HS-27A (cell line): ENCODE measurements around the gene ECSCR.
"Not testable (repeated sequence)": the region's sequence is repeated elsewhere in the genome, so short reads cannot be mapped to it uniquely, and the experiment has no call there.

Experiments used
- DNase-seq: peaks from one replicate; pipeline ENCODE4 v3.0.0-alpha.2; 2012; ENCODE audit warnings: low read depth, missing footprints

Gene ECSCR

GRCh38 chr5:139462586-139463276 is at the start of gene ECSCR:
Gene ECSCR (minus strand): TSS chr5:139462743. CDS start chr5:139462670, 73 bp downstream.
- no peak for DNase-seq

DNA sequence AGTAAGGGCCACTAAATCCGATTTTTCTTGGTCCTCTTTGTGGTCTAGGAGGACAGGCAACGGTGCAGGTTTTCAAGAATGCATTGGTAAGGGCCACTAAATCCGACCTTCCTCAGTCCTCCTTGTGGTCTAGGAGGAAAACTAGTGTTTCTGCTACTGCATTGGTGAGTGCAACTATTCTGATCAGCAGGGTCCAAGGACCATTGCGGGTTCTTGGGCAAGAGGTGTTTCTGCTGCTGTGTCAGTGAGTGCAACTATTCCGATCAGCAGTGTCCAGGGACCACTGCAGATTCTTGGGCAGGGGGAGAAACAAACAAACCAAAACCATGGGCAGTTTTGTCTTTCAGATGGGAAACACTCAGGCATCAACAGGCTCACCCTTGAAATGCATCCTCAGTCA is 42.2 kb upstream of the ECSCR start:
- not testable (repeated sequence) for DNase-seq

- not testable (repeated sequence) for DNase-seq
Measured at GRCh38 chr5:139503879-139504278, 41.3 kb upstream of the ECSCR start.

DNA sequence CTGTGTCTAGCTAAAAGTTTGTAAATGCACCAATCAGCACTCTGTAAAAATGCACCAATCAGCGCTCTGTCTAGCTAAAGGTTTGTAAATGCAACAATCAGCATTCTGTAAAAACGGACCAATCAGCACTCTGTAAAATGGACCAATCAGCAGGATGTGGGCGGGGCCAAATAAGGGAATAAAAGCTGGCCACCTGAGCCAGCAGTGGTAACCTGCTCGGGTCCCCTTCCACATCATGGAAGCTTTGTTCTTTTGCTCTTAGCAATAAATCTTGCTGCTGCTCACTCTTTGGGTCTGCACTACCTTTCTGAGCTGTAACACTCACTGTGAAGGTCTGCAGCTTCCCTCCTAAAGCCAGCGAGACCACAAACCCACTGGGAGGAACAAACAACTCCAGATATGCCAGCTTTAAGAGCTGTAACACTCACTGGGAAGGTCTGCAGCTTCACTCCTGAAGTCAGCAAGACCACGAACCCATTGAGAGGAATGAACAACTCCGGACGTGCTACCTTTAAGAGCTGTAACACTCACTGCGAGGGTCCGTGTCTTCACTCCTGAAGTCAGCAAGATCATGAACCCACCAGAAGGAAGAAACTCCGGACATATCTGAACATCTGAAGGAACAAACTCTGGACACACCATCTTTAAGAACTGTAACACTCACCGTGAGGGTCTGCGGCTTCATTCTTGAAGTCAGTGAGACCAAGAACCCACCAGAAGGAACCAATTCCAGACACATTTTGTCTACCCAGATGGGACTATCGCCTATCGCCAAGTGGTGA is 40.7 kb upstream of the ECSCR start:
- DNase-seq = not testable (repeated sequence)

- no peak for DNase-seq
Measured at GRCh38 chr5:139501381-139501780, 38.8 kb upstream of the ECSCR start.

- DNase-seq = no peak
Measured at GRCh38 chr5:139495638-139496435, 33.3 kb upstream of the ECSCR start.

DNA sequence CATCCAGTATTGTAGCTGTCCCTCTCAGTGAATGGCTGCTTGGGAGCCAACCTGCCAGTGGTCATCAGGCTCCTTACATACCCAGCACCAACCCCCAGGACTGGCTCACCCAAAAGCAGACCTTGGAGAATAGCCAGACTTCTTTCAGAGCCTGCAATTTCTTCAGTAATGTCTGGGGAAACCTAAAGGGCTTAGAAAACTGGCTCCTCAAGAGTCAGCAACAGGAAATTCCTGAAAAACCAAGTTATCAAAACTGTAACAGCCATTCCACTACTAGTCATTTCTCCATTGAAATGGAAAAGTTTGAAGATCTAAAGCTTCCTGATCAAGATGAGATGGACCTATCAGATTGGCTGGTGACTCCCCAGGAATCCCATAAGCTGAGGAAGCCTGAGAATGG is 32.3 kb upstream of the ECSCR start:
- DNase-seq = no peak

DNA sequence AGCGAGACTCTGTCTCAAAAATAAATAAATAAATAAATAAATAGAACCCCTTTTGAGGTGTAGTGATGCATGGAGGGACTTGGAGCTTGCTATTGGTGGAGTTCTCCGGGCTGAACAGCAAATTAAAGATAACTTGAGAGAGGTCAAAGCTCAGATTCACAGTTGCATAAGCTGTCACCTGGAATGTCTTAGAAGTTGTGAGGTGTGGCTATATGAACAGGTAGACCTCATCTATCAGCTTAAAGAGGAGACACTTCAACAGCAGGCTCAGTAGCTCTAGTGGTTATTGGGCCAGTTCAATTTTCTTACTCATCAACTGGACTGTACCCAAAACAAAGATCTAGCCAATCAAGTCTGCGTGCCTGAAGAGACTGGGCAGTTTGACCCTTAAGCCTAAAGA is 31.7 kb upstream of the ECSCR start:
- DNase-seq = no peak

GRCh38 chr5:139492700-139493192 is 30.2 kb upstream of the ECSCR start:
- DNase-seq = no peak

GRCh38 chr5:139488260-139488659 is 25.7 kb upstream of the ECSCR start:
- DNase-seq = no peak

- no peak for DNase-seq
Measured at GRCh38 chr5:139486201-139486600, 23.7 kb upstream of the ECSCR start.

- DNase-seq = not testable (repeated sequence)
Measured at GRCh38 chr5:139482890-139483208, 20.3 kb upstream of the ECSCR start.

- DNase-seq = peak; percentile 77
Measured at GRCh38 chr5:139482050-139482889, 19.7 kb upstream of the ECSCR start, which contains the start of gene STING1. Gene STING1 (minus strand): TSS chr5:139482758. CDS start chr5:139481704, 1,054 bp downstream.

DNA sequence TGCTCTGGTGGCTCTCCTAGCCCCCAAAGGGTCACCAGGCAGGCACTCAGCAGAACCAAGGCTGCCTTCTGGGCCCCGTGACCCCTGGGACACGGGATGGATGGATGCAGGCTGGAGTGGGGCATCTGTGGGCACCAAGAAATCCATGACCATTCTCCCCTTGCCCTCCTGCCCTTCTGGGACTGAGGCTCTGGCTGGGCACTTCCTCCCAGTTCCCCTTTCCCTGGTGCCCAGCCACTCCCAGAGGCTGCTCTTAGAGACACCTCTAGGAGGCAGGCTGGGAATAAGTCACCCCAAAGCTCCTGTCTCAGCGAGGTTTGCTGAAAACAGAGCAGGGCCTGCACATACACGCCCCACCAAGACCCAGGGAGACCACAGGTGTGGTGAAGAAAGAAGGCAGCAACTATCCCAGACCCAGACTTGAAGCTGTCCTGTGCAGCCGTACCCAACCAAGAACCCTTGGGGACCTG is 19.1 kb upstream of the ECSCR start:
- no peak for DNase-seq

DNA sequence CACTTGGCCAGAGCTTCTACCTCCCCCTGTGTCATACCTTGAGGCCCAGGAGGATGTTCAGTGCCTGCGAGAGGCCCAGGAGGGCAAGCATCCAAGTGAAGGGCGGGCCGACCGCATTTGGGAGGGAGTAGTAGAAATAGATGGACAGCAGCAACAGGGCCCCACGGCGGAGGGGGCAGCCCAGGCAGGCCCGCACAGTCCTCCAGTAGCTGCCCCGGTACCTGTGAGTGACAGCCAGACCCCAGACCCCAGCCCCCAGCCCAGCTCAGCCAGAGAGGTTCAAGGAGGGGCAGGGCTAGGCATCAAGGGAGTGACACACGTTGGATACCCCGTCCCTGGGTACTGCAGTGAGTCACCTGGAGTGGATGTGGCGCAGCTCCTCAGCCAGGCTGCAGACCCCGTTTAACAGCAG is 18.6 kb upstream of the ECSCR start:
- DNase-seq = no peak

DNA sequence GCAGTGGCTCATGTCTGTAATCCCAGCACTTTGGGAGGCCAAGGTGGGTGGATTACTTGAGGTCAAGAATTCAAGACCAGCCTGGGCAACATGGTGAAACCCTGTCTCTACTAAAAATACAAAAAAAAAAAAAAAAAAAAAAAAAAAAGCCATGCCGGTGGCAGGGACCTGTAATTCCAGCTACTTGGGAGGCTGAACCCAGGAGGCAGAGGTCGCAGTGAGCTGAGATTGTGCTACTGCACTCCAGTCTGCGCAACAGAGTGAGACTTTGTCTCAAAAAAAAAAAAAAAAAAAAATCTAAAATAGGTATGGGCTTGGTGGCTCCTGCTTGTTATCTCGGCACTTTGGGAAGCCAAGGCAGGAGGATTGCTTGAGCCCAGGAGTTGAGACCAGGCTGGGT is 17.2 kb upstream of the ECSCR start:
- DNase-seq = not testable (repeated sequence)

DNA sequence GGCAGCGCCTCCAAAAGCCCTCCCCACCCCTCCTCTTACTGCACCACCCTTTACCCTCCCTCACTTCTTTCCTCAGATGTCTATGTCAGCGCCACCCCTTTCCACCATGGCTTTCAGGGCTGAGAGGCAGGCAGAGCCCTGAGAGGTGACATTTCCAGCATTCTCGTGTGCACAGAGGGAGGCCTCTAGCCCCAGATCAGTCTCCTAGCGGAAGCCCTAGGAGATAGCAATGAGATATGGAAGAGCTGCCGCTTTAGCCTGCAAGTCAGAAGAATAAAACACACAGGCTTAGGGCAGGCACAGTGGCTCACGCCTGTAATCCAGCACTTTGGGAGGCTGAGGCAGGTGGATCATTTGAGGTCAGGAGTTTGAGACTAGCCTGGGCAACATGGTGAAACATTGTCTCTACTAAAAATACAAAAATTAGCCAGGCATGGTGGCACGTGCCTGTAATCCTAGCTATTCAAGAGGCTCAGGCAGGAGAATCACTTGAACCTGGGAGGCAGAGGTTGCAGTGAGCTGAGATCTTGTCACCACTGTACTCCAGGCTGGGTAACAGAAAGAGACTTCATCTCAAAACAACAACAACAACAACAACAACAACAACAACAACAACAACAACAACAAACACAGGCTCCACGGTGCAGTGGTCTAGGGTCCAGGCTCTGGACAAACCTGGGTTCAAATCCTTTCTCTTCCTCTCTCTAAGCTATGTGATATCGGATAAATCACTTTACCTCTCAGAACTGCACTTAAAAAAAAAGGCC is 16.3 kb upstream of the ECSCR start:
- not testable (repeated sequence) for DNase-seq

GRCh38 chr5:139475865-139476617 is 13.5 kb upstream of the ECSCR start:
- DNase-seq = no peak

DNA sequence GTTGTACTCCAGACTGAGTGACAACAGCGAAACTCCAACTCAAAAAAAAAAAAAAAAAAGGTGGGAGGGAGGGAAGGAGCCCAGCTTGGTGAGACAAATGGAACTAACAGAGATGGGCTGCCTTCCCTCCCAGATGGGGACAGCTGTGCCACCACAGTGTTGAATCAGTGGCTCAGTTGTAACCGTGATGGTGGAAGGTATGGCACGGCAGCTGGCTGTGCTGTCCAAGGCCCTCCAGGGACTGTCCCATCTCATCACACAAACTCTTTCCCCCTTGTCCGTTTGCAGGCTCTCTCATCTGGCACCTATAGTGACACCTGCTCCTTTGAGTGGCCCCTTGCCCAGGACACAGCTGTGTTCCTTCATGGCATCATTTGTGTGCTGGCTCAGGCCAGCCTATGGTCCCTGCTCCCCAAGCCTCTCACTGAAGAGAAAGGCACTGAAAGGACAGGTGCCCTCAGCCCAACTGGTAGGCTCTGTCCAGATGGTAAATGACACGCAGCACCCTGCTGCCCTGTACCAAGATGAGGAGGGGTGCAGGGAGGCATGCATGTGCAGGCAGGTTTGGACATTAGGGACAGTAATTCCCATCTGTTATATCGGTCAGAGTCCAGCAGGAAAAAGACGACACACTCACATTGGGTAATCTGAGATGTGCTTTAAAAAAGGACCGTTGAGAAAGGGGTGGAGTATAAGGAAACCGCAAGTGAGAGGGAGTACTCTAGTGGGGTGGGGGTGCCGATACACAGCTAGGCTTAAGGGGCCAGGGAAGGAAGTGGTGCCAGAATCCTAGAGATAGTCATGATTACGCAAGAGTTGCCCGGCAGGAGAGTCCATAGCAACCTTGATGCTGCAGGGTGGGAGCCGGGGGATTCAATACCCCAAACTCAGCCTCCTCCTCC is 12.6 kb upstream of the ECSCR start:
- no peak for DNase-seq
